Neural crest cell (in vitro differentiated cells): Measurements from ENCODE around the gene PSTPIP2. TPM values are rescaled to one million over a fixed set of nuclear protein-coding genes. Genes with fewer than 3 reads are reported as not detected.

Experiments
- DNase-seq: peaks from one replicate; pipeline ENCODE4 v3.0.0; 2021; ENCODE audit warnings: low read depth, mixed read lengths, low spot score
- H3K27ac Mint-ChIP-seq: one replicate; pipeline ENCODE4 v1.8.0; 2021; ENCODE audit warnings: mild to moderate bottlenecking, mixed read lengths; ENCODE audit not compliant: unreplicated experiment
- H3K27me3 Mint-ChIP-seq: 2 replicates; pipeline ENCODE4 v1.8.0; 2021; ENCODE audit warnings: low read depth, mild to moderate bottlenecking, mixed read lengths
- H3K36me3 Mint-ChIP-seq: 2 replicates; pipeline ENCODE4 v1.8.0; 2021; ENCODE audit warnings: low read depth, mild to moderate bottlenecking, mixed read lengths
- H3K4me1 Mint-ChIP-seq: 2 replicates; pipeline ENCODE4 v1.8.0; 2021; ENCODE audit warnings: mixed read lengths
- H3K4me3 Mint-ChIP-seq: one replicate; pipeline ENCODE4 v1.8.0; 2021; ENCODE audit warnings: mild to moderate bottlenecking, mixed read lengths
- H3K9me3 Mint-ChIP-seq: 2 replicates; pipeline ENCODE4 v1.8.0; 2021; ENCODE audit warnings: mixed read lengths
- CTCF ChIP-seq: fragments of 200-600 bp; sonication (generic); conservative IDR thresholded peaks from 2 replicates; pipeline ENCODE4 v1.5.0; 2021; ENCODE audit warnings: antibody characterized with exemption, mild to moderate bottlenecking
- total RNA-seq: library from RNA; stranded (reverse); gene quantifications from 2 replicates; pipeline ENCODE4 v1.2.1, GENCODE V29; 2021

PSTPIP2 gene
- total RNA-seq, 1 donor from 2014 or later = 7.0 TPM

- H3K36me3 Mint-ChIP-seq = peaks cover 4% of the 10 kb centered on the region
- peak overlapping the region; percentile 78 for H3K4me3 Mint-ChIP-seq
- H3K27ac Mint-ChIP-seq = no peak overlapping the region
These were observed 899 bp upstream of the PSTPIP2 start for GRCh38 chr18:46072959-46073358.

GRCh38 chr18:46072376-46072867, 362 bp upstream of the PSTPIP2 start:
- H3K9me3 Mint-ChIP-seq = no peaks in the 10 kb centered on the region
- H3K27ac Mint-ChIP-seq = no peak overlapping the region
- DNase-seq = peak; percentile 16
- H3K4me1 Mint-ChIP-seq = peaks cover 7% of the 10 kb centered on the region
- peak; percentile 32 for TF ChIP-seq CTCF
- peaks cover 3% of the 10 kb centered on the region for H3K36me3 Mint-ChIP-seq
- H3K27me3 Mint-ChIP-seq = peaks cover 10% of the 10 kb centered on the region
- peak overlapping the region; percentile 78 for H3K4me3 Mint-ChIP-seq

More at GRCh38 chr18:46072959-46073358, 899 bp upstream of the PSTPIP2 start:
- DNase-seq = no peak
- no peak for TF ChIP-seq CTCF
- Mint-ChIP-seq H3K4me1 (peaks cover 7% of the 10 kb centered on the region), H3K9me3 (no peaks in the 10 kb centered on the region), H3K27me3 (peaks cover 10% of the 10 kb centered on the region)

GRCh38 chr18:46070815-46071652, 1.0 kb downstream of the PSTPIP2 start:
- Mint-ChIP-seq H3K4me1 (peaks cover 7% of the 10 kb centered on the region), H3K9me3 (no peaks in the 10 kb centered on the region), H3K36me3 (no peaks in the 10 kb centered on the region), H3K27ac (no peak overlapping the region), H3K27me3 (peaks cover 10% of the 10 kb centered on the region), H3K4me3 (peak overlapping the region; percentile 80)
- no peak for TF ChIP-seq CTCF
- no peak for DNase-seq

GRCh38 chr18:46070232-46070631, 1.8 kb downstream of the PSTPIP2 start:
- TF ChIP-seq CTCF = no peak
- no peak for DNase-seq
- peaks cover 10% of the 10 kb centered on the region for H3K27me3 Mint-ChIP-seq
- no peaks in the 10 kb centered on the region for H3K9me3 Mint-ChIP-seq
- H3K4me3 Mint-ChIP-seq = peak overlapping the region; percentile 66
- peaks cover 7% of the 10 kb centered on the region for H3K4me1 Mint-ChIP-seq
- no peak overlapping the region for H3K27ac Mint-ChIP-seq
- no peaks in the 10 kb centered on the region for H3K36me3 Mint-ChIP-seq

- peak overlapping the region; percentile 53 for H3K27ac Mint-ChIP-seq
- no peak for DNase-seq
These were observed 2.5 kb downstream of the PSTPIP2 start for GRCh38 chr18:46069524-46069923.

More at GRCh38 chr18:46069524-46069923, 2.5 kb downstream of the PSTPIP2 start:
- H3K27me3 Mint-ChIP-seq = peaks cover 10% of the 10 kb centered on the region
- TF ChIP-seq CTCF = no peak
- no peaks in the 10 kb centered on the region for H3K36me3 Mint-ChIP-seq
- no peaks in the 10 kb centered on the region for H3K9me3 Mint-ChIP-seq
- H3K4me1 Mint-ChIP-seq = peaks cover 7% of the 10 kb centered on the region
- peak overlapping the region; percentile 52 for H3K4me3 Mint-ChIP-seq
